NCI-H2107 treated with DMSO at 0.1 percent for 48 hours (cell line): ENCODE measurements around the gene FBXL7.

ENCODE experiments used
- DNase-seq: peaks from one replicate; lab custom pipeline; 2025; ENCODE audit not compliant: unreplicated experiment; lab: John Stamatoyannopoulos, UW

Gene FBXL7

DNA sequence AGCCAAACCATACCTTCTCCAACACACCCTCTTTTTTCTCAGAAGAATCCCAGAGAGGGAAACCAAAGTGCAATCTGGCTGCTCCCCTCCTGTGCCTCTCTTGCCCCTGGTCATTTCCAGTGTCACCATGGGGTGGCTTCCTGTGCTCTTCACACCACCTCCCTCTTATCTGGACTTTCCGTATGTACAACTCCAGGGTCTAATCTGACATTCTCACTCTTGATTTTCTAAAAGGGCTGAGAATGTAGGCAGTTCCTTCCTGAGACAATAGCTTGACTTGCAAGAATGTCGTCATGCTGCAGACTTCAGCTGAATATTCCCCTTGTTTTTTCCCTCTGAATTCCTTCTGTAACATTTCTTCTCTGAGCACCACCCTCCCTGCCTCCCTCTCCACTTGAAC, 110.2 kb downstream of the FBXL7 start:
- no peak for DNase-seq

- no peak for DNase-seq
Measured at GRCh38 chr5:15611008-15611407, 111.0 kb downstream of the FBXL7 start.

DNA sequence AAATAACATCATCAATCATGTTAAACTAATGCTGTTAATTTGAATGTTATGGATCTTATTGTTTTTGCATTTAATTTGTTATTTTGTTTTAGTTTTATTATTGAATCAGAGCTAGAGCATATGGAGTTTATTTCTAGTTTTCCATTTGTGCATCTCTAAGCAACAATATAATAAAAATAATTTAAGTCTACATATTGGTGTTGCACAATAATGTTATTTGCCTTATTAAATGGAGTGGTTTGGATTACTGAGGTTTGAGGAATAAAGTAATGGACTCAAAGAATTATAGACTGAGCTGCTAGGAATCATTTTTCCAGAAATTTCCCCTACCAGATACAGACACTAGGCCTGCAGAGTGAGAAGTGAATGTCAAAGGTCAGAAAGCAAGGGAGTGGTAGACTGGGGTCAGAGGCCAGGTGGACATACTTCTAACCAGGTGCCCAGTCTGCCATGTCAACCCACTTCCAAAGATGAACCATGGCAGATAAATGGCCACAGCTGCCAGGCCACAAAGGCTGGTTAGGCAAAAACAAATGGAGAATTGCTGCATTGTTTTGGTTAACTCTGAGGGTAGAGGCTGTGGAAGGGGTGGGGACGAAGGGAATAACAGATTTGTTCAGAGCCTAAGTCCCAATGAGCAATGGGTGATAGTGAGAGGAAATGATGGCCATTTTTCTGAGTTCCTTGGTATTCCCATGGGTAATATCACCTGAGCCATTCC, 113.1 kb downstream of the FBXL7 start:
- DNase-seq, result no peak

- no peak for DNase-seq
Measured at GRCh38 chr5:15614679-15615078, 114.7 kb downstream of the FBXL7 start.

- no peak for DNase-seq
Measured at GRCh38 chr5:15615859-15616258, 115.9 kb downstream of the FBXL7 start.

DNA sequence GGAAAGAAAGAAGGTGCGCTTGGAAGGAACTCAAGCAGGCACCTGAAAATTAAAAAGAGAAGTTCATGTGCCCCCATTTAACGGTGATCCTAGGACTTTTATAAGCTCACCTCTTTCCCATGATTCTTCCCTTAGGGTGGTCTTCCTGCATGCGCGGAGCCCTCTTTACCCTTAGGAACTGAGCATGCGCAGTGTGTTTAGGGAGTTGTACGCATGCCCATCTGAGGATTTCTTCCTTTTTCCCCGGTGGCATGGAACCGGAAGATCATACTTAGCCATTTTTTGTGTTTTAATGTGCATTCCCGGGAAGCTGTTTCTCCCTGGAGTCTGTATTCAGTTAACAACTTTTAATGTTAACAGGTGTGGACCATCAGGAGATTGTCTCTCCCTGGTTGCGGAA, 119.0 kb downstream of the FBXL7 start:
- DNase-seq, result no peak

- no peak for DNase-seq
Measured at GRCh38 chr5:15620501-15620900, 120.5 kb downstream of the FBXL7 start.

DNA sequence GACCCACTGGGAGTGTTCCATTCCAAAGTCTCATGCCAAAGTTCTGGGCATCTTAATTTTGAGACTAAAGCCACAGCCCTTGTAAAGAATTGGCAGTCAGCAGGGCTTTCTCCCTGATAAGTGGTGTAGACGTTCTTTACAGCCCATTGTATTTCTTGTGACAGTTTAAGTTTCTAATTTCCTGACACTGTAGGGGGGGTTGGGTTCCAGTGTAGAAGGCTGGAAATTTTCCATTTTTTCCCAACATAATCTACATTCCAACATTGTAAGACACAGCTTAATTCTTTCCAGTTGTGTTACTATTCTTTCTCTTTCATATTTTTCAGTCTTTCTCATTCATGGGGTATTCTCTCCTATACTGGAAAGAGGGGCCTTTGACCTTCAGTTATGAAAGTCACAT, 121.1 kb downstream of the FBXL7 start:
- DNase-seq, result no peak

GRCh38 chr5:15623794-15624193, 123.8 kb downstream of the FBXL7 start:
- no peak for DNase-seq

DNA sequence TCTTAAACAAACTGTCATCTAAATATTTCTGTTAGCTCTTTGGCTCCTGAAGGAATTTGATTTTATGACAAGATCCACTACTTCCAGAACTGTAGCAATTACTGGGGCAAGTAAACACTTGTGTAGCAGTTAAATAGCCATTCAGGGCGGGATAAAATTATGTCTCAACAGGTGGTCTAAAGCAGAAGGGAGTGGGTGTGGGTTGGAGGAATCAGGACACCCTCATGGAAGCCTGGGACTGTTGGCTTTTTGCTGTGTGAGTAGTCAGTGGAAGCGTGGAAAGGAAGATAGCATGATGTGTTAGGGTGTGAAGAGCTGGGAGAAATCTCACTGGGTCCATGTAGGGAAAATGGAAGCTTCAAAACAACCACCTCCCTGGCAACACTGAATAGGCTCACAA, 127.1 kb downstream of the FBXL7 start:
- no peak for DNase-seq

DNA sequence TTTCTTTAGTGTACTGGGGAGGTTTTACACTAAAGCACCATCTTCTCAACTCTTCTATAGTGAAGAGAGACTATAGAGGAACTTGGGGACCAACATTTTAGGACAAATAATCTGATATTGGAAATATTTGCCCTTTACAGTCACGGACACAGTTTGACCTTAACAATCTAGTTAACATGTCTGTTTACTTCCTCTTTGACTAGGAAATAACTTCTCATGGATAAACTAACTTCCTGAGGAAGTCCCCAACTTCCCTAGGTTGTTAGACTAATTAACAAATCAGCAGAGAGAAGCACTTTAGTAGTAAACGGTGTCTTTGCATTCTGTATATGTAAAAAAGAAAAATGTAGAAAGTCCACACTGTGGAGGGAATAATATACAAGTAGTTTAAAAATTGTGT, 127.7 kb downstream of the FBXL7 start:
- DNase-seq, result no peak

- DNase-seq, result no peak
Measured at GRCh38 chr5:15630441-15630840, 130.5 kb downstream of the FBXL7 start.

DNA sequence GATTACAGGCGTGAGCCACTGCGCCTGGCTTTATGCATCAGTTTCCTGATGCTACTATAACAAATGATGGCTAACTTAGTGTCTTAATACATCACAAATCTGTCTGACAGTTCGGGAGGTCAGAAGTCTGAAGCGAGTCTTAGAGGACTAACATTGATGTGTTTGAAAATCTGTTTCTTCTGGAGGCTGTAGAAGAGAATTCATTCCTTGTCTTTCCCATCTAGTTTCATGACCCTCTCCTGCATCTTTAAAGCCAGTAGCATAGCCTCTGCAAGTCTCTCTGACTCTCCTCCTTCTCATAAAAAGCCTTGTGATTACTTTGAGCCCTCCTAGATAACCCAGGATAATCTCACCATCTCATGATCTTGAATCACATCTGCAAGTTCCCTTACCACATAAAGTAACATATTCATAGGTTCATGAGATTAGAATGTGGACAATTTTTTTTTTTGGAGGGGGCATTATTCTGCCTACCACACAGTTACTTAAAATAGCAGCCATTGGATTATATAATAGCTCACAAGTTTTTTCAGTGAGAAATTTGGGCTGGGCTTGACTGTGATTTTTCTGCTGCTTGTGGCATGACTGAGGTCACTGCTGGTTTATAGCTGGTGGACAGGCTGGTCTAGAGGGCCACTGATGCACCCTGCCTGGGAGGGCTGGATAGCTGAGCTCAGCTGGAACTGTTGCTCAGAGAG, 134.8 kb downstream of the FBXL7 start:
- DNase-seq, result no peak

DNA sequence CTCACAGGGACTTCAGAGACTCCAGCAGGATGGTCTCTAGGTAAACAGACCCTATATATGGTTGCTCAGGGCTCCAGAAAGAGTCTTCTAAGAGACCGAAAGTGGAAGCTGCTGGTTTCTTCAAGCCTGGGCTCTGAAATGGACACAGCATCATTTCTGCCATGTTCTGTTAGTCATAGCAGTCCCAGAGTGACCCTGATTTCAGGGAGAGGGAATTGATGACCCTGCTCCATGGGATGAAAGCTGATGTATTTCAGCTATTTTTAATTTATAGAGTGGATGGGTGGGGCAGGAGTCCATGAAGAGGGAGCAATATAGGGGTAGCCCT, 135.3 kb downstream of the FBXL7 start:
- DNase-seq, result no peak

- DNase-seq, result no peak
Measured at GRCh38 chr5:15637345-15637744, 137.4 kb downstream of the FBXL7 start.

- no peak for DNase-seq
Measured at GRCh38 chr5:15637886-15638285, 137.9 kb downstream of the FBXL7 start.

- DNase-seq, result no peak
Measured at GRCh38 chr5:15638296-15638695, 138.3 kb downstream of the FBXL7 start.

DNA sequence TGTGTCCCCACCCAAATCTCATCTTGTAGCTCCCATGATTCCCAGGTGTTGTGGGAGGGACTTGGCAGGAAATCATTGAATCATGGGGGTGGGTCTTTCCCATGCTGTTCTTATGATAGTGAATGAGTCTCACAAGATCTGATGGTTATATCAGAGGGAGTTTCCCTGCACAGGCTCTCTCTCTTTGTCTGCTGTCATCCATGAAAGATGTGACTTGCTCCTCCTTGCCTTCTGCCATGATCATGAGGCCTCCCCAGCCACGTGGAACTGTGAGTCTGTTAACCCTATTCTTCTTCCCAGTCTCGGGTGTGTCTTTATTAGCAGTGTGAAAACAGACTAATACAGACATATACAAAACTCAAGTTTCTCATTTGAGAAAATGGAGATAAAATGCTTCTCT, 139.3 kb downstream of the FBXL7 start:
- no peak for DNase-seq

DNA sequence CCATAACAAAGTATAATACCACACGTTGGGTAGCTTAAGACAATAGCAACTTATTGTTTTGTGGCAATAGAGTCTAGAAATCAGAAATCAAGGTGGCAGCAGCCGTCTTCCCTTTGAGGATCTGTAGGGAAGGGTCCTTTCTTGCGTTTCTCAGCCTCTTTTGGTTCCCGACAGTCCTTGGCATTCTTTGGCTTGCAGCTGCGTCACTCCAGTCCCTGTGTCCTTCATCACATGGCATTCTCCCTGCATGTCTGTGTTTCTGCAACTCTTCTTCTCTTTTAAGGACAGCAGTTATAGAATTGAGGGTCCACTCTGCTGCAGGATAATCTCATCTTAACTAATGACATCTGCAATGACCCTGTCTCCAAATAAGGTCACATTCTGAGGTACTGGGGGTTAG, 140.1 kb downstream of the FBXL7 start:
- DNase-seq, result no peak

DNA sequence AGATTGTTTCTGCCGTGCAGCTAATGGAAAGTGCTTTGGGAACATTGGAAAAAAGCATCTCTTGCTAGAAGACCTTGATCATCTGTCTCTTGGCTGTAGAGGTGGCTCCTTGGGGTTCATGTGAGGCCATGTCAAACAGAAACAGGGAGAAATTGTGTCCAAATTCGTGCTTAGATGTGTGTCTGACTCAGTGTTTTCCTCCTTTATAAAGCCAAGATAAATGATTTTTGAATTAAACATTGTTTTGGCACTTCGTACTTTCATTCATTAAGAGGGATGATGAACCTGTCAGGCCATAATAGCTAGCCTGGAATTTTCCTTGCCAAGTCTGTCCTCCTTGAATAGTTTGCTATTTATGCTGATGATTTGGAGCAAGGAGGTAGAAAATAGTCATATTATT, 143.8 kb downstream of the FBXL7 start:
- DNase-seq, result no peak

DNA sequence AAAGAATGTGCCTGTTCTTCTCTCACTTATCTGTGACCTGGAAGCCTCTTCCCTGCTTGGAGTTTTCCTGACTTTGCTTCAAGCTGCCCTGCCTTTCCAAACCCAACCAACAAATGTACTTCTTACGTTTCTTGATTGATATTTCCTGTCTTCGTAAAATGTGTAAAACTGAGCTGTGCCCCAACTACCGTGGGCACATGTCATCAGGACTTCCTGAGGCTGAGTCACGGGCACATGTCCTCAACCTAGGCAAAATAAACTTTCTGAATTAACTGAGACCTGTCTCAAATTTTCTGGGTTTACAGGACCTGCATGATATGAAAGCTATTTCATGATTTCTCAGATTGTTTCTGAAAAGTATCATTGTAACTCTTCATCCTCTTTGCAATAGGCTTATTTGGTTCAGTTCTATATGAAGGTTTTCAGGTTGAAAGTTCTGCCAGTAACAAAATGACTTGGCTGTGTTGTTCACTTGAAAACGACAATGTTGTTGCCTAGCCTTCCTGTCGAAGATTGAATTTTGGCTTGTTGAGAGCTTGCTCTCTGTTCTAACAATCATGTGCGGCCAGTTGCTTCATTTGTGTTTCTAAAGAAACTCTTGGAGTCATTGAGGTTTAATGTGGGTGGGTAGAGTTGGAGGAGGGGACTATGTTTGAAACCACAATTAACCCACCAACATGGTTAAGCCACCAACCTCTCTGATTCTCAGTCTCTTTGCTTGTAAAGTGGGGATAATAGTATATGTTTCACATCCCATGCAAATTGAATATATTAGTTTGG, 145.6 kb downstream of the FBXL7 start:
- DNase-seq, result no peak

- no peak for DNase-seq
Measured at GRCh38 chr5:15646371-15646770, 146.4 kb downstream of the FBXL7 start.
